Small intestine (tissue), 4 donors: Measurements from ENCODE around the gene PTPRE. TPM values are rescaled to one million over a fixed set of nuclear protein-coding genes. Genes with fewer than 3 reads are reported as not detected.

ENCODE experiments used
- polyA plus RNA-seq, 4 donors: library from polyadenylated mRNA; stranded (reverse) in 3 of 4; unstranded in 1 of 4; fragments of 200-250 nt in 3 of 4; fragments of 120-200 nt in 1 of 4; gene quantifications; one replicate each; pipeline versions ENCODE4 v1.2.1 to v1.2.3, GENCODE V29; 2013
- donor health status: healthy with polysubstance abuse.
- donor health status: Bipolar disorder and iron deficiency.
- donor health status: healthy.

PTPRE gene
- polyA plus RNA-seq, 4 donors, result 2.7 to 21.0 (median 6.2) TPM

Other genes with a start within 250 kb of the PTPRE start
- under 1 TPM in 1 of 4 donors, not detected in 3; 0.19 TPM for gene FOXI2, start 169.9 kb upstream of the PTPRE start, polyA plus RNA-seq
- 100 to 1,000 TPM in 2 of 4 donors, 10 to 100 TPM in 2; 72.0 to 150 (median 93.4) TPM for gene CLRN3, start 14.2 kb upstream of the PTPRE start, polyA plus RNA-seq
- gene MKI67, start 219.3 kb downstream of the PTPRE start, polyA plus RNA-seq, result 10 to 100 TPM in 2 of 4 donors, 1 to 10 TPM in 1, under 1 TPM in 1; 0.45 to 29.6 (median 15.5) TPM